T-helper 1 cell (primary cell): ENCODE measurements around the gene NLRX1.
"Not testable (repeated sequence)": the region's sequence is repeated elsewhere in the genome, so short reads cannot be mapped to it uniquely, and the experiment has no call there.

Source experiments
- DNase-seq, 5 donors: peaks; one replicate each; pipeline ENCODE4 v3.0.0-alpha.2; 2012 to 2020

Gene NLRX1

GRCh38 chr11:119188067-119188466 is 19.5 kb downstream of the NLRX1 start:
- DNase-seq: no peak

DNA sequence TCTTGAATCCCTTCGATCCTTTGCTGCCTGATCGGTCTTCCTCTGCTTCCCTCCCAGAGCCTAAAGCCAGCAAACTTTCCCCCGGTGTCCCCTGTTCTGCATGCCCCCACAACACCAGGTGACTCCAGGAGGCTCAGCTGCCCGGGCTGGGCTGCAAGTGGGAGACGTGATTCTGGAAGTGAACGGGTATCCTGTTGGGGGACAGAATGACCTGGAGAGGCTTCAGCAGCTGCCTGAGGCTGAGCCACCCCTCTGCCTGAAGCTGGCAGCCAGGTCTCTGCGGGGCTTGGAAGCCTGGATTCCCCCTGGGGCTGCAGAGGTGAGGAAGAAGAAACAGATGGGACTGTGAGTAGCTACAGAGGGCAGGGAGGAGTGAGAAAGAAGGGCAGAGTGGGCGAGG is 20.4 kb downstream of the NLRX1 start:
- no peak for DNase-seq

- no peak for DNase-seq
Observed at GRCh38 chr11:119189393-119189792, 20.9 kb downstream of the NLRX1 start.

DNA sequence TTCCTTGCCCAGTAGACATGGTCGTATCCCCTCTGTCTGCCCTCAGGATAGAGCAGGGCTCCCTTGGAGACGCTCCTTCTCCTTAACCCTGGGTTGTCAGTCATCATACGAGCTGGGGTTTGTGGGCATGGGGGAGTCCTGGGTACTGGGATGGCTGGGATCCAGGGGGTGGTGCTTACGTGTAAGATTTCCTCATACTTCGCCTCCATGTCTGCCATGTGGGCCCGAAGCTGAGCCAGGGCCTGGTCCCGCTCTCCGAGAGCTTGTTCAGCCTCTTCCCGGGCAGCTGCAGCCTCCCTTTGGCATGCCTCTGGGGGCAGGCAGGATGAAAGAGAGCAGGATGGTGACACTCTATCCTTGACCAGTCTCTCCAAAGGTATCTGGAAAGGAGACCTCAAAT is 22.0 kb downstream of the NLRX1 start:
- DNase-seq: no peak

DNA sequence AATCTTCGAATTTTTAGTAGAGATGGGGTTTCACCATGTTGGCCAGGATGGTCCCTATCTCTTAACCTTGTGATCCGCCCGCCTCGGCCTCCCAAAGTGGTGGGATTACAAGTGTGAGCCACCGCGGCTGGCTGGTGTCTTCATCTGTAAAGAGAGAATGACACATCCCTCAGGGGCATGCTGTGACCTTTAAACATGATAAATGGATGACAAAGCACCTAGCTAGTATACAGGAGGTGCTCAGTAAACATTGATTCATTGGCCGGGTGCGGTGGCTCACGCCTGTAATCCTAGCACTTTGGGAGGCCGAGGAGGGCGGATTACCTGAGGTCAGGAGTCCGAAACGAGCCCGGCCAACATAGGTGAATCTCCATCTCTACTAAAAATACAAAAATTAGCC is 22.7 kb downstream of the NLRX1 start:
- DNase-seq: not testable (repeated sequence)

GRCh38 chr11:119192111-119192510 is 23.6 kb downstream of the NLRX1 start:
- no peak for DNase-seq

DNA sequence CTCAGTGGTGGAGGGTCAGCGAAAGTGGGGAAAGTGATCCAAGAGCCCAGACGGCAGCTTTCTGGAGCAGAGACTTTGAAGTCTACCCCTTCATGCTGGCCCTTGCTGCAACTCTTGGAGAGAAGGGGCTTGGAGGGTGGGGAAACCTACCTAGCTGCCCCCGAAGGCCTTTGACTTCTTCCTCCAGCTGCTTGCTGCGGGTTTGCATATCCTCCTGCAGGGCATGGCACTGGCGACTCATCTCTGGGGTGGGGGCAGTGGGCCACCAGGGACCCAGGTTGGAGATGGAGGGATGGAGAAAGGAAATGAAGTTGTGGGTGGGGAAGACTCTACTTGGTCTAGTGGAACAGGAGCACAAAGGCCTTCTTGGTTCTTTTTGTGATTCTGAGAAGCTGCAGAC is 24.5 kb downstream of the NLRX1 start:
- DNase-seq: no peak

DNA sequence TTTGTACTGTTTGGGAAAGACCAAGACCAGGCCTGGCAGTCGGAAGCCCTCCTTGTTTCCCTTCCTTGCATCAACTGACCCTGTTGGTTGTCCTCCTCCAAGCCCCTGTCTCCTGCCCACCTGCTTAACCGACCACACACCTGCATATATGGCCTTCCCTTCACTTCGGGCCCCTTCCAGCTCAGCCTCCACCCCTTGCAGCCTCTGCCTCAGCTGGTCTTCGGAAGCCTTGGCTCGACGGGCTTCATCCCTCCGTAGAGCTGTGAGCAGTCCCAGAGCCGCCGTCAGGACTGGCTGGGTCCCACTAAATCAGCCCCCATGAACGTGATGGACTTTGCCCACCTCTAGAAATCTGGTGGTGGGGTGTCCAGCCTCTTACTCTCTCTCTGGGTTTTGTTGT is 25.1 kb downstream of the NLRX1 start:
- DNase-seq: no peak

DNA sequence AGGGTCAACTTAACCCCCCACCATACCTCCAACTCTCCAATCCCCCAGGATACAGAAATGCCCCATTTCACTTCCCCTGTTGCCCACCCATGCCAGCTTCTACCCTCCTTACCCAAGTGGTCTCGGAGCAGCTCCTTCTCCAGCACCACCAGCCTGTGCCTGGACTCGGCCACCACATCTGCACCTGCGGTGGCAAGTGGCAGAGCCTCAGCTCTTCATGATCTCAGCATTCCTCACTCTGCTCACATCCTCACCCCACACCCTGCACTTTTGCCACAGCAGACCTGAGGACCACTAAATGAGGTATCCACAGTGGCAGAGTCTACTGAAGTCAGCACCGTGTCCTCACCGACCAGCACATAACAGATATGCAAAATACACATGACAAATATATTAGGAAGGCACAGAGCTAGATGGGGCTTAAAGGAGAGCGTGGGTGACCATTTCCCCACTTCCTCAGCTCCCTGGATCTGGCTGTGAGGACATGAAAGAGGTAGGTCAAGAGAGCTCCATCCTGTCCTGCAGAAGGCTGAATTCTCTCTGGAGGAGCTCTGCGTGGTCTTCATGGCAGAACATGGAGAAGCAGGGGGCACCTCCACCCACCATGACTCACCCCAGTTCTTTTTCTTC is 26.4 kb downstream of the NLRX1 start:
- no peak for DNase-seq

DNA sequence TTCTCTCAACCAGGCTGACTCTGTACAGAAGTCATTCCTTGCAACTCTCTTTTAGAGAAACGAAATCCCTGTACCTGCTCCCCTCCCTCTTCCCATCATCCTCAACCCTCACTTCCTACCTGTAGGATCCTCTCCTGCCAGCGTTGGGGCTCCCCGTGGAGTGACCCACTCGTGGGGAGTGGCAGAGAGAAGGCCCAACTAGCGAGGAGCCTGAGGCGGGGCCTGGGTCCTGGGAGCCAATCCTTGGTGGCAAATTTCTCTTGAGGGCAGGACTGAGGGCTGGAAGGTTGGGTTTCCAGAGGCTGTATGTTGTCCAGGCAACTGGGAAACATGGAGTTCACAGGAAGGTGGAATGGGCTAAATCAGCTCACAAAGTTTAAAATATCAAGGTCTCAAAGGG is 27.2 kb downstream of the NLRX1 start:
- DNase-seq: no peak

- DNase-seq: peak in 4 of 5 donors; percentile 42 to 78 (median 66)
Observed at GRCh38 chr11:119196833-119197483, 28.4 kb downstream of the NLRX1 start.

GRCh38 chr11:119198925-119199324 is 30.4 kb downstream of the NLRX1 start:
- no peak for DNase-seq

DNA sequence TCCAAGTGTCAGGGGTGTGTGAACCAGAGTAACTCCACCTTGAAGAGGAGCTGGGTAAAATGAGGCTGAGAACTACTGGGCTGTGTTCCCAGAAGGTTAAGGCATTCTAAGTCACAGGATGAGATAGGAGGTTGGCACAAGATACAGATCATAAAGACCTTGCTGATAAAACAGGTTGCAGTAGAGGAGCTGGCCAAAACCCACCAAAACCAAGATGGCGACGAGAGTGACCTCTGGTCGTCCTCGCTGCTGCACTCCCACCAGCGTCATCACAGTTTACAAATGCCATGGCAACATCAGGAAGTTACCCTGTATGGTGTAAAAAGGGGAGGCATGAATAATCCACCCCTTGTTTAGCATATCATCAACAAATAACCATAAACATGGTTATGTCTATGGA is 32.7 kb downstream of the NLRX1 start:
- not testable (repeated sequence) for DNase-seq

GRCh38 chr11:119202554-119202953 is 34.0 kb downstream of the NLRX1 start:
- DNase-seq: no peak

GRCh38 chr11:119204066-119204465 is 35.5 kb downstream of the NLRX1 start:
- no peak for DNase-seq

DNA sequence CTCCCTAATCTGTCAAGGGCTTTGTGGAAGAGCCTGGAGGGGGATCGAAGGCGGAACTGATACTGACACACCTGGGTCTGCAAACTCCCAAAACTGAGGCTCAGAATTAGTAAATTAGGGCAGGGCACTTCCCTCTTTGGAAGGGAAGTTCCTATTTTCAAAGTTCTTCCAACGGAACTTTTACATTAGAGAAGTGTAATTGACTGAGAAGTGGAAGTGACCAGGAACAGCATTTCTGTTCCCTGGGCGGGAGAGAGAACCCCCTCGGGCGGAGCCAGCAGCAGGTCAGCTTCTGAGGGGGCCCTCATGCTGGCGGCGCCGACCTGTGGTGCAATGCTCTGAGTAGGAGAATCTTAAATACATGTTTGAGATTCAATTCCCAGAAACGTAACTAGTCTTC is 36.6 kb downstream of the NLRX1 start:
- DNase-seq: no peak

DNA sequence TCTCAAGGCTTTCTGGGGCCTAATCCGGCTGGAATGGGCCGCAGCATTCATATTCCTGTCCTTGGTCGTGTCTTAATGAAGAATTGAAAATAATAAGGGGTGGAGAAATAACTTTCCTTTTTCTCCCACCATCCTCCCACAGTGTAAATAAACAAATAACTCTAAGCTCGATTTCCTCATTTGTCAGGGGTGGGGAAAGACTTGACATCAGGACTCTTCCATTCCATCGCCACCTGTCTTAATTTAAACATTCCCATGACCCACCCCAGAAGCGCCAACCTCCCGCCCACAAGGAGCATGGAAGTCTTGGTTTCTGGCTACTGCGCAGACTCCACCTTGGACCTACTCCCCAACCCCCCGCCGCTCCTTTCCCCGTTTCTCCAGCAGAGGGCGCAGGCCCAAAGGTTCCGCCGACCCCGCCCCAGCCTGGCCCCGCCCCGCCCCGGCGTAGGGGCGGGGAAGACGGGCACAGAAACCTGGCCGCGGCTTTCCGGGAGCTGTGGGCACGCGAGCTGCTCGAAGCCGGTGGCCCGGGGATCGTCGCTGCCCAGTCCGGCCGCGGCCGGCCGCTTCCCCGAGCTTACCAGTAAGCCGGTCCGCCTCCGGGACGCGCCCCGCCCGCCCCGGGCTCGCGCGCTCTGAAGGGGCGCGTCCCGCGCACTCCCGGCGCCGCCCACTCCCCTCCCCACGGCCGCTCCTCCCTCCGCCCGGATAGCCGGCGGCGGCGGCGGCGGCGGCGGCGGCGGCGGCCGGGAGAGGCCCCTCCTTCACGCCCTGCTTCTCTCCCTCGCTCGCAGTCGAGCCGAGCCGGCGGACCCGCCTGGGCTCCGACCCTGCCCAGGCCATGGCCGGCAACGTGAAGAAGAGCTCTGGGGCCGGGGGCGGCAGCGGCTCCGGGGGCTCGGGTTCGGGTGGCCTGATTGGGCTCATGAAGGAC is 37.3 kb downstream of the NLRX1 start, which contains the start of gene CBL:
Gene CBL (plus strand): TSS at position 766 of the 937 bp plus-strand sequence. CDS start 79 bp downstream, at position 845.
- peak; percentile 88 to 98 (median 92) for DNase-seq

DNA sequence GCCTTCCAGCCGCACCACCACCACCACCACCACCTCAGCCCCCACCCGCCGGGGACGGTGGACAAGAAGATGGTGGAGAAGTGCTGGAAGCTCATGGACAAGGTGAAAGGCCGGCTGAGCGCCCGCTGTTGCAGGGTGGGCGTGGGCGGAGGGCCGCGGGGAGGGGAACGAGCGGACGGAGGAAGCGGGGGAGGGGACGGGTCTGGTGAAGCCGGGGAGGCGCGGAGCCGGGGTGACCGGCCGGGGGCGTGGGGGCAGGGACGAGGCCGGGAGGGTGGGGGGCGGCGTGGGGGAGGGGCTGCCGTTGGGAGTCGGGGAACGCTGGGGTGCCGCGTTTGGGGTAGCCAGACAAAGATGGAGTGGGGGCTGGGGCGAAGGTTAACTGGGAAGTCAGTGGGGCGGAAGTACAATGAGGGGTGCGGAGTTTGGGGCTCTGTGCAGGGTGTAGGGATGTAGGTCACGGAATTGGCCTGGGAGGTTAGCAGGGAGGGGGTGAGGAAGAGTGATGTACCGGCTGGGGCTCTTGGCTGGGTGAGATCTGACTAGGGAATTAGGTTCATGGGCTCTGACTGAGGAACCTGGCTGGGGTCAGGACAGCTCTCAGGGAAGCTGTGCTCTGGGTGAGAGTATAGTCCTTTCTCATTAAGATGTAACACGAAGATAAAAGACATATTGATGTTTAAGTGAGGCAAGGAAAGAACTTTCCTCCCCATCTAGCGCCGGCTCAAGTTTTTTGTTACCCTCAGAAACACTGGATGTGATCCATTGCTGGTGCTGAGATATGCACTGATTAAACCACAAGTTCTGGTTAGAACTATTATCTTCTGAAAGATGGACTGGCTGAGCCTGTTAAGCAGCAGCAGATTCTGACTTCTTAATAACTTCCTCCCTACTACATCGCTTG is 38.2 kb downstream of the NLRX1 start:
- peak; percentile 24 to 40 (median 38) for DNase-seq

DNA sequence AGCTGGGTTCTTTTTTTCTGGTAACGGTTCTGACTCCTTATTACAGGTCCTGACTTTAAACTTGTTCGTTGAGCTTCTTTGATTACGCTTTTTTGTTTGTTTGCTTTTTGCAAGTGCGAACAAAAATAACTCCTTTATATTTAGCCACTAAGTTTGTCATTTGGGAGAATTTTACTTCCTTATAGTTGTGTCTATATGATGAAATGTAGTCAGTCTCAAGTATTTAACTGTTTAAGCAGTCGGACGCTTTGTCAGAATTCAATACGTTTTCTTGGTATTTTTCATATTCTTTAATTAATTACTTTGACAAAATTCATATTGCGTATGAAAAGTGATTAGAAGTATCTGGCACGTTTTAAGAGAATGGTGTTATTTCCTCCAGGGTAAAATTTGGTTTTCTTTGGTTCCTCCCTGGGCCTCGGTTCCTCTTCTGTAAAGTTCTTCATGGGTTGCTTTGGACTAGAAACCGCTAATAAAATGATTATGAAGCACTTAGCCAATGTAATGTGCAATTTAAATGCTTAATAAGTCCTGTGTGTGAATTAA is 39.0 kb downstream of the NLRX1 start:
- DNase-seq: no peak

GRCh38 chr11:119209186-119209585 is 40.7 kb downstream of the NLRX1 start:
- DNase-seq: no peak

- DNase-seq: no peak
Observed at GRCh38 chr11:119210050-119210449, 41.5 kb downstream of the NLRX1 start.
